GM19035 (cell line): ENCODE data around the gene PRDX6.
"Not testable (repeated sequence)": the region's sequence is repeated elsewhere in the genome, so short reads cannot be mapped to it uniquely, and the experiment has no call there.

Source experiments
- ATAC-seq: cut with Tn5 transposase; IDR thresholded peaks from one replicate; pipeline ENCODE4 v1.9.1; 2021; ENCODE audit not compliant: unreplicated experiment

PRDX6 gene

GRCh38 chr1:173496757-173497320 is 19.7 kb downstream of the PRDX6 start:
- ATAC-seq = no peak

- ATAC-seq = no peak
Observed at GRCh38 chr1:173499729-173500128, 22.6 kb downstream of the PRDX6 start.

- no peak for ATAC-seq
Observed at GRCh38 chr1:173502104-173502503, 25.0 kb downstream of the PRDX6 start.

DNA sequence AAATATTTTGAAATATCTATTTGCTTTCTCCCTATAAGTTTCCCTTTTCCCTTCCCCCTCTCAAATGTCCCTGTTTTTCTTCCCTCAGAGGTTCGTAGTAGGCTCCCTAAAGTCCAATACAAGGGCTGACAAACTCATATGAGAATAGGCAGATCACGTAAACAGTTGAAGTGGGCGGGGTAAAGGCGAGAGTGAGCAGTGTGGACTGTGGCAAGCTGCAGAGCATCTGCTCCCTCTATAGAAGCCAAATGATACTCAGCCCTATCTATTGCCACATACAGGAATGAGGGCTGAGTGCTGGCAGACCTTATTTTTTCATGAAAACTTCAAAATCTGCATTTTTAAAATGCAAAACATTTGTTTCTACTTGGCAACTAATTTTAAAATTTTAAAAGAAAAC is 26.3 kb downstream of the PRDX6 start:
- ATAC-seq = no peak

- ATAC-seq = no peak
Observed at GRCh38 chr1:173504268-173504667, 27.1 kb downstream of the PRDX6 start.

GRCh38 chr1:173505391-173505790 is 28.3 kb downstream of the PRDX6 start:
- no peak for ATAC-seq

- ATAC-seq = no peak
Observed at GRCh38 chr1:173506437-173506836, 29.3 kb downstream of the PRDX6 start.

DNA sequence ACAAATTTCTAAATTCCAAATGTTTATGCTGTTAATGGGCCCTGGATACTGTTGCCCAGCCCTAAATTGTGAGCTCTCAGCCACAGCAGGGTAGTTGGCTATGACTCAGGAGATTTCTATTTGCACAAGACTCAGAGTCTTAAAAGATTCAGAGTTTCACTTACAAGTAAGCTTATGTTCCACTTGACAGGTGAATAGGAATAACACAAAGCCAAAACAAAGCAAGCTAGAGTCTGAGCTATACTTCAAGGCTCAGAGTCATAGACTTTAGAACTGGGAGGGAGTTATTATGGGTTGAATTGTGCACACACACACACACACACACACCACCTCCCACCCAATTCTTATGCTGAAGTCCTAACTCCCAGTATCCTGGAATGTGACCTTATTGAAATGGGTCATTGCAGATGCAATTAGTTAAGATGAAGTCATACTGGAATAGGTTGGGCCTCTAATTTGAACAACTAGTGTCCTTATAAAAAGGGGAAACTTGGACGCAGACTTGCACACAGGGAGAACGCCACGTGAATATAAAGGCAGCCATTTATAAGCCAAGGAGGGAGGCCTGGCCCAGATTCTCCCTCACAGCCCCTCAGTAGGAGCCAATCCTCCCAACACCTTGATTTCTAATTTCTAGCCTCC is 30.2 kb downstream of the PRDX6 start:
- no peak for ATAC-seq

- ATAC-seq = no peak
Observed at GRCh38 chr1:173507847-173508209, 30.7 kb downstream of the PRDX6 start.

- ATAC-seq = no peak
Observed at GRCh38 chr1:173508541-173508940, 31.4 kb downstream of the PRDX6 start.

- no peak for ATAC-seq
Observed at GRCh38 chr1:173509797-173510196, 32.7 kb downstream of the PRDX6 start.

DNA sequence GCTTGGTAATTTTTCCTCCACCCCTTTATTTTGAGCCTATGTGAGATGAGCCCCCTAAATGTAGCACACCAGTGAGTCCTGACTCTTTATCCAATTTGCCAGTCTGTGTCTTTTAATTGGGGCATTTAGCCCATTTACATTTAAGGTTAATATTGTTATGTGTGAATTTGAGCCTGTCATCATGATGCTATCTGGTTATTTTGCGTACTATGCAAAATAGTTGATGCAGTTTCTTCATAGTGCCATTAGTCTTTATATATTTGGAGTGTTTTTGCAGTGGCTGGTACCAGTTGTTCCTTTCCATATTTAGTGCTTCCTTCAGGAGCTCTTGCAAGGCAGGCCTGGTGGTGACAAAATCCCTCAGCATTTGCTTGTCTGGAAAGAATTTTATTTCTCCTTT is 37.4 kb downstream of the PRDX6 start:
- not testable (repeated sequence) for ATAC-seq

- ATAC-seq = no peak
Observed at GRCh38 chr1:173520799-173521198, 43.7 kb downstream of the PRDX6 start.

DNA sequence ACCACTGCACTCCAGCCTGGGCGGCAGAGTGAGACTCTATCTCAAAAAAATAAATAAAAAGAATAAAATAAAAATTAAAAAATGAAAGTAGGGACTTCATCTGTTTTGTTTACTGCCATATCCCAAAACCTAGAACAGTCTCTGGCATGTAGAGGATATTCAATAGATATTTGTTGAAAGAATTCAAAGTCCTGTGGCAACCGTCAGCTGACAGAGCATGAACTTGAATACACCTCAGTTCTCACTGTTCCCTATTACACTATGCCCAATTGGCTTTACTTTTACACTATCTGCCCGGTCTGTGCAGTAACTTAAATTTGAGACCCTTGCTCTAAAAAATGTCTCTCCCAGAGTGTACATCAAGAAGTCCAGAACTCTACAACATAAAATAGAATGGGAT is 46.2 kb downstream of the PRDX6 start:
- no peak for ATAC-seq

- no peak for ATAC-seq
Observed at GRCh38 chr1:173525926-173526325, 48.8 kb downstream of the PRDX6 start.

DNA sequence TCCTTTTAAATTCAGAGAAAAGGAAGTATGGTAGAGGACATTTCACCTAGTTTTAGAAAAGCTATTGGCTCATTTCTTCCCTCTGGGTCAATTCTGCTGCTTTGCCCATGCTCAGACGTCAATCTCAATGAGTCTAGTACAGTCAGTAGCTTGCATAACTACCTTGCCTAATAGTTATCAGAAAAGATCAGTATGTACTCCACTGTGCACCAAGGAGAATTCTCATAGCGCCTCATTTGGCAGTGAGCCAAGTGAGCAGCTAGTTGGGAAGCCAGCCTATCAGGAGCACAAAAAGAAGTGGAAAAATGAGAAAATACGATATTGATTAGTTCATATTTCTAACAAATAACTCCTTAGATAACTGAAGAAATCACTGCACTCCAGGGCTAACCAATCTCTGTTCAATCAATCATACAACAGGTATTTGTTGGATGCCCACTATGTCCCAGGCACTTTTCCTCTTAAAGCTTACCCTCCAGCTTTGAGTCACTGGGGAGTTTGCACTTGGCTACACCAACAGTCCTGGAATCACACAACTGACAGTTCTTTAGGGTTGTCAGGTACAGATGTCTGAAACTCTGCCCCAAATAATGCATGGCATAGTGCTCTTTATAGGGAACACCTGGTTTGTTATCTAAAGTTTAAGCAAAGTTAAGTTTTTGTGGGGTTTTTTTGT is 50.2 kb downstream of the PRDX6 start:
- ATAC-seq = no peak

- ATAC-seq = no peak
Observed at GRCh38 chr1:173529106-173529505, 52.0 kb downstream of the PRDX6 start.

DNA sequence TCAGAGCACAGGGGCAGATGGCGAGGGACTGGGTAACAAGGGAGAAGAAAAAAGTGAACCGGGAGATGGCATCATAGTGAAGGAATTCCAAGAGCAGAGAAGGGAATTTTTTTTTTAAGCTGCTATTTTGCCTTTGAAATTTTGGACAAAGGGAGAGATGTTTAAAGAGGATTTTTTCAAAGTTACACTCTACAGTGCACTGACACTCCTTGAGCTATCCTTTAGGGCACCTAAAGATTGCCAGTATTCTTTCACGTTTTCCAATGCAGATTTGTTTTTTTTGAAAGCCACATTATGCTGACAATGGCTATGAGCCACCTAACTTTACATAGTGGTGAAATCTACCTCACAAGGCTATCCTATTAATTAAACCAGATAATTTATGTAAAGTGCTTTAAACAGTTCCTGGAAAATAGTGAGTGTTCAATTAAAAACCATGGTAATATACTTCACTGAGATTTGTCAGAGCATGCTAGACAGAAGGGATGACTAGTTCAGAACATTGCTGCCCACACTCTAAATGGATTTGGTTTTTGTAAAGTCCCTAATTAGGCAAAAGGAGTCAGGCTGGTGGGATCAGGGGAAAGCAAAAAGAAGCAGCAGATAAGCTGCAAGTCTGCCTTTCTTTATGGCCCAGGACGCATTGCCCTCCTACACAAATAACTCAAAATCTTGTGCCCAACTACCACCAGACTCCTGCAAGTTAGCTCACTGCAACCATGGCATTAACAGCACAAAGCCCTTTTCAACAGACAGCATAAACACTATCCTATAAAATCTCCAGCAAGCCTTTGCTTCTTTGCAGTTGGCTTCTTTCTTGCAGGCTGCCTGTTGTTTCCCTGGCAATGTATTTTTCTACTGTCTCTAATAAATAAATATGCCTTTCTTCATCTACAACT is 53.9 kb downstream of the PRDX6 start:
- ATAC-seq = no peak

DNA sequence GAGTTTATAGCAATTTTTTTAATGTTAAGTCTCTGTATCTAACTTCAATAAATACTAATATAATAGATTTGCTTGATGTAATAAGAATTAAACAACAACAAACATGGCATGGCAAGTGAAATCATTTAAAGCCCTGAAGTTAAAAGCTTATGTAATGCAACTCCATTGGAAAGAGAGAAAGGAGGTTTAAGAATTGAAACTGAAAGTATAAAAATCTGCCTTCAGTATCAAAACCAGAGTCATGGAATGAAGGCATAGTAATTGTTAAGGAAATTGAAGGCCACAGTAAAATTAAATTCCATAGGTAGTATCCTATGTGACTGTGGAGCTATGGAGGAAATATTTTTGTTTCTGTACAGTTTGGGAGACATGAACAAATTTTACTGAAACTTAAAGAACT is 55.1 kb downstream of the PRDX6 start:
- ATAC-seq = no peak

- no peak for ATAC-seq
Observed at GRCh38 chr1:173536223-173536622, 59.1 kb downstream of the PRDX6 start.
